Fibroblast of lung (primary cell): ENCODE measurements around the gene METRNL.

ENCODE experiments used
- CTCF ChIP-seq, 2 donors: IDR thresholded peaks in 1 of 2; conservative IDR thresholded peaks in 1 of 2; 1 replicate in 1 of 2; 2 replicates in 1 of 2; pipeline ENCODE4 v1.5.1; 2011 to 2012; ENCODE audit warnings: low read length in 2 of 2, control low read depth in 1 of 2, inconsistent platforms in 1 of 2, low read depth in 1 of 2, mild to moderate bottlenecking in 1 of 2
- EZH2 ChIP-seq: IDR thresholded peaks from 2 replicates; pipeline ENCODE4 v1.5.1; 2012; ENCODE audit warnings: low read length, control low read depth, mild to moderate bottlenecking; ENCODE audit errors: missing control alignments

DNA sequence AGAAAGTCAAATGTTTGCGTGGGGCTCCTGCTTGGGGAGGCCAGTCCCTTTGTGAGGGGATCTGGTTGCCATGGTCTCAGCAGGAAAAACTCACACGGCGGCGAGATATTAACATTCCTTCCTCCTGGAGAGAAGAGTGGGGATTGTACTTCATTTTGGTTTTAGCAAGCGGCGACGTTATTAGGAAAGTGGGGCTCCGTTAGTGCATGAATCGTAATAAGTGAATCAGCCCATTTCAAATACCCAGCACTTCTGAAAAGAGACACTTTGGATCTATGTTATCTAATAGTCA, 41.6 kb upstream of the METRNL start:
- TF ChIP-seq CTCF (conservative IDR thresholded peaks at IDR 0.05 in 1 of 2, IDR thresholded peaks at IDR 0.05 in 1 of 2; ENCODE audit: low read depth in 1 of 2, low read length in 2 of 2) (no peak), EZH2 (no peak)
